NCI-H2227 treated with DMSO at 0.1 percent for 48 hours (cell line): ENCODE measurements around the gene DPH2.
A peak's percentile ranks its signal among the peaks of the same experiment; 100 is the strongest.

Source experiments
- DNase-seq: peaks from one replicate; lab custom pipeline; 2025; lab: John Stamatoyannopoulos, UW

DPH2 gene

GRCh38 chr1:43944860-43945259 is 24.9 kb upstream of the DPH2 start:
- no peak for DNase-seq

- DNase-seq, result no peak
Measured at GRCh38 chr1:43945674-43946235, 24.1 kb upstream of the DPH2 start.

GRCh38 chr1:43946236-43947060 is 23.4 kb upstream of the DPH2 start, which contains the start of gene IPO13:
IPO13 (plus strand) TSS chr1:43946950; CDS start chr1:43947601, 651 bp downstream.
- peak; percentile 93 for DNase-seq

GRCh38 chr1:43947061-43947873 is 22.5 kb upstream of the DPH2 start:
- no peak for DNase-seq

GRCh38 chr1:43947874-43948437 is 21.9 kb upstream of the DPH2 start:
- no peak for DNase-seq

- DNase-seq, result no peak
Measured at GRCh38 chr1:43949678-43950077, 20.1 kb upstream of the DPH2 start.

GRCh38 chr1:43951021-43951985 is 18.5 kb upstream of the DPH2 start:
- no peak for DNase-seq

- DNase-seq, result peak; percentile 100
Measured at GRCh38 chr1:43952731-43953346, 17.0 kb upstream of the DPH2 start.

- peak; percentile 36 for DNase-seq
Measured at GRCh38 chr1:43953361-43953760, 16.4 kb upstream of the DPH2 start.

- no peak for DNase-seq
Measured at GRCh38 chr1:43954036-43954435, 15.8 kb upstream of the DPH2 start.

GRCh38 chr1:43956234-43956633 is 13.6 kb upstream of the DPH2 start:
- DNase-seq, result no peak

GRCh38 chr1:43957407-43958040 is 12.3 kb upstream of the DPH2 start:
- no peak for DNase-seq

- DNase-seq, result no peak
Measured at GRCh38 chr1:43958351-43959255, 11.2 kb upstream of the DPH2 start.

GRCh38 chr1:43960798-43961197 is 9.0 kb upstream of the DPH2 start:
- DNase-seq, result no peak

GRCh38 chr1:43961692-43962091 is 8.1 kb upstream of the DPH2 start:
- DNase-seq, result no peak

- no peak for DNase-seq
Measured at GRCh38 chr1:43962324-43962723, 7.5 kb upstream of the DPH2 start.

- no peak for DNase-seq
Measured at GRCh38 chr1:43963006-43963405, 6.8 kb upstream of the DPH2 start.

GRCh38 chr1:43963890-43964289 is 5.9 kb upstream of the DPH2 start:
- no peak for DNase-seq

GRCh38 chr1:43965316-43965715 is 4.5 kb upstream of the DPH2 start:
- no peak for DNase-seq
